Panc1 (cell line): ENCODE results near the gene FPR2. TPM values are rescaled to one million over a fixed set of nuclear protein-coding genes. Genes with fewer than 3 reads are reported as not detected.

Experiments used
- ATAC-seq: fragments of 200-7000 bp; cut with Tn5 transposase; 2 replicates; pipeline ENCODE4 v1.9.1; 2020; ENCODE audit warnings: mild to moderate bottlenecking, moderate library complexity
- BruUV-seq: library from RNA; stranded (reverse); fragments of 400-500 nt; replicated peaks from 2 replicates; lab custom pipeline; 2021; lab: Mats Ljungman, UMichigan
- CTCF ChIA-PET: fragments of 300-600 bp; sonication (Branson Sonifier 250); formaldehyde crosslinking; loops from one replicate; lab custom pipeline; 2022; ENCODE audit warnings: antibody characterized with exemption; lab: Charles Lee
- POLR2A ChIA-PET: fragments of 300-600 bp; sonication (Branson Sonifier 250); formaldehyde crosslinking; loops from one replicate; lab custom pipeline; 2022; ENCODE audit warnings: antibody characterized with exemption; lab: Charles Lee
- DNase-seq: peaks from one replicate; pipeline ENCODE4 v3.0.0-alpha.2; 2010; ENCODE audit warnings: low read depth, low spot score
- H3K27ac ChIP-seq: 2 replicates; pipeline ENCODE4 v1.5.1; 2011; ENCODE audit warnings: mild to moderate bottlenecking, low read length, inconsistent platforms
- H3K27me3 ChIP-seq: fragments of 200-500 bp; sonication (Bioruptor generic); 2 replicates; pipeline ENCODE4 v1.6.0; 2014; ENCODE audit warnings: low read length, inconsistent platforms; ENCODE audit not compliant: control insufficient read depth, insufficient read depth
- H3K36me3 ChIP-seq: fragments of 200-500 bp; sonication (Bioruptor generic); 2 replicates; pipeline ENCODE4 v1.5.1; 2014; ENCODE audit warnings: inconsistent platforms, mild to moderate bottlenecking, low read length, moderate library complexity; ENCODE audit not compliant: control insufficient read depth, insufficient read depth
- H3K4me1 ChIP-seq: 2 replicates; pipeline ENCODE4 v1.5.1; 2011; ENCODE audit warnings: inconsistent platforms, mild to moderate bottlenecking, low read length, moderate library complexity; ENCODE audit not compliant: control insufficient read depth, insufficient read depth
- H3K4me3 ChIP-seq, 2 experiments: 2 replicates each; pipeline ENCODE4 v1.5.1; 2011 to 2012; ENCODE audit warnings: low read depth in 2 of 2, low read length in 2 of 2, mild to moderate bottlenecking in 2 of 2, inconsistent platforms in 1 of 2, moderate library complexity in 1 of 2
- H3K9me3 ChIP-seq: fragments of 200-500 bp; sonication (Bioruptor generic); 2 replicates; pipeline ENCODE4 v1.5.1; 2014; ENCODE audit warnings: low read depth, mild to moderate bottlenecking, inconsistent platforms, low read length, moderate library complexity; ENCODE audit not compliant: control insufficient read depth, insufficient read depth
- CTCF ChIP-seq: fragments of 450-650 bp; IDR thresholded peaks from 2 replicates; pipeline ENCODE4 v1.5.1; 2017; ENCODE audit warnings: mild to moderate bottlenecking
- POLR2AphosphoS5 ChIP-seq: IDR thresholded peaks from 2 replicates; pipeline ENCODE4 v1.6.1; 2012; ENCODE audit warnings: mild to moderate bottlenecking, low read depth, low read length, moderate library complexity
- REST ChIP-seq, 2 experiments: IDR thresholded peaks; 2 replicates each; pipeline ENCODE4 v1.6.1; 2011 to 2012; ENCODE audit warnings: low read depth in 2 of 2, control low read depth in 1 of 2, low read length in 1 of 2, mild to moderate bottlenecking in 1 of 2, moderate library complexity in 1 of 2; ENCODE audit not compliant: insufficient read depth in 1 of 2
- SIN3A ChIP-seq: IDR thresholded peaks from 2 replicates; pipeline ENCODE4 v1.6.1; 2012; ENCODE audit warnings: low read depth, mild to moderate bottlenecking, low read length, moderate library complexity, borderline replicate concordance; ENCODE audit not compliant: insufficient read depth
- TCF7L2 ChIP-seq: IDR thresholded peaks from 2 replicates; pipeline ENCODE4 v1.6.1; 2011; ENCODE audit warnings: mild to moderate bottlenecking, low read depth, low read length, inconsistent platforms
- in situ Hi-C: cut with HindIII; loops from 2 replicates; pipeline ENCODE4 v1.10.0; 2016; ENCODE audit warnings: low sequenced_read_pairs, low pct_unique_long_range_greater_than_20kb
- intact Hi-C: fragments of 100-400 bp; cut with micrococcal nuclease; formaldehyde crosslinking; loops from one replicate; pipeline ENCODE4 v1.10.0; 2022; ENCODE audit not compliant: unreplicated experiment
- total RNA-seq: library from RNA; stranded (reverse); gene quantifications from one replicate; pipeline ENCODE4 v1.2.1, GENCODE V29; 2021; ENCODE audit not compliant: unreplicated experiment

FPR2 gene
- total RNA-seq, 1 experiment from 2014 or later: not detected

- ATAC-seq: no peak
- Histone ChIP-seq H3K9me3 (no peaks in the 10 kb centered on the region), H3K27ac (no peak overlapping the region), H3K4me3 (no peak overlapping the region), H3K4me1 (no peaks in the 10 kb centered on the region), H3K27me3 (no peaks in the 10 kb centered on the region), H3K36me3 (no peaks in the 10 kb centered on the region)
- CTCF ChIA-PET: no interaction called here
- BruUV-seq: no TSS peak
- POLR2A ChIA-PET: no interaction called here
- intact Hi-C loops: no loop called here
- TF ChIP-seq POLR2AphosphoS5 (no peak), SIN3A (no peak), TCF7L2 (no peak), CTCF (no peak), REST (IDR thresholded peaks at IDR 0.05; ENCODE audit: insufficient read depth in 1 of 2, low read depth in 2 of 2, low read length in 1 of 2) (no peak)
- in situ Hi-C loops: no loop called here
- no peak for DNase-seq
These were observed 24.1 kb downstream of the FPR2 start for GRCh38 chr19:51784922-51785690.

- Histone ChIP-seq H3K9me3 (no peaks in the 10 kb centered on the region), H3K36me3 (no peaks in the 10 kb centered on the region), H3K27me3 (no peaks in the 10 kb centered on the region), H3K4me1 (no peaks in the 10 kb centered on the region), H3K4me3 (no peak overlapping the region), H3K27ac (no peak overlapping the region)
- POLR2A ChIA-PET: no interaction called here
- CTCF ChIA-PET: no interaction called here
- intact Hi-C loops (no loop called here), in situ Hi-C loops (no loop called here)
- no TSS peak for BruUV-seq
- DNase-seq: no peak
- ATAC-seq: no peak
- TF ChIP-seq SIN3A (no peak), TCF7L2 (no peak), REST (IDR thresholded peaks at IDR 0.05; ENCODE audit: insufficient read depth in 1 of 2, low read depth in 2 of 2, low read length in 1 of 2) (no peak), CTCF (no peak), POLR2AphosphoS5 (no peak)
These were observed 25.9 kb downstream of the FPR2 start for GRCh38 chr19:51786646-51787494.
